Cerebellar cortex (tissue), 1 donor: ENCODE results near the gene COL18A1.
A peak's percentile ranks its signal among the peaks of the same experiment; 100 is the strongest.

Source experiments
- DNase-seq: peaks from one replicate; pipeline ENCODE4 v3.0.0-alpha.2; 2015; ENCODE audit warnings: low spot score

Gene COL18A1

GRCh38 chr21:45401916-45402900 lies 2.8 kb upstream of the COL18A1 start:
- DNase-seq: no peak

DNA sequence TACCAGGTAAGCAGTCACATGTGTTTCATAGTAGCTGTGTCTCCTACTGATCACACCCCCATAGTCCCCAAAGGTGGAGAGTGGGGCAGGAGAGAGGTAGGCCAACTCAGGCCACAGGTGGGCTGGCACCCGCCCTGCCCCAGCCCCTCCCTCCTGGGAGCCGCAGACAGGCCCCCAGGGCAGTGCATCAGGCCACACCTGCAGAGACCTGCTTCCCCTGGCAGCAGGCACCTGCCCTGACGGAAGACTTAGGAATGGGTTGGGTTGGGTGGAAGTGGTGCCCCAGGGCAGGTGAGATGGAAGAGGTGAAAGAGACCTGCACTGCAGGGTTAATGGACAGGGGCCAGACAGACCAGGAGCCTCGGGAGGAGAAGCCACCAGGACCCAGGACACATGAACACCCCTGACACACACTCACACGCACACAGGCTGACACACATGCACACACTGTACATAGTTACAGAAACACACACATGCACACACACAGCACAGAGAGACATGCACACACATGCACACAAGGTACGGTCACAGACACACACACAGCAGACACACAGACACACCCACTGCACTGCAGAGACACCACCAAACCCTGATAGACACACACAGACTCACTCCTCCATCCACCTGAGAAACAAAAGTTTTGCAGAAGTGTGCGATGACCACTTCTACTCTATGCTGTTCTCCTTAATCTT lies 1.7 kb upstream of the COL18A1 start:
- DNase-seq: no peak

- DNase-seq: no peak
Observed at GRCh38 chr21:45403825-45404729, 888 bp upstream of the COL18A1 start.

DNA sequence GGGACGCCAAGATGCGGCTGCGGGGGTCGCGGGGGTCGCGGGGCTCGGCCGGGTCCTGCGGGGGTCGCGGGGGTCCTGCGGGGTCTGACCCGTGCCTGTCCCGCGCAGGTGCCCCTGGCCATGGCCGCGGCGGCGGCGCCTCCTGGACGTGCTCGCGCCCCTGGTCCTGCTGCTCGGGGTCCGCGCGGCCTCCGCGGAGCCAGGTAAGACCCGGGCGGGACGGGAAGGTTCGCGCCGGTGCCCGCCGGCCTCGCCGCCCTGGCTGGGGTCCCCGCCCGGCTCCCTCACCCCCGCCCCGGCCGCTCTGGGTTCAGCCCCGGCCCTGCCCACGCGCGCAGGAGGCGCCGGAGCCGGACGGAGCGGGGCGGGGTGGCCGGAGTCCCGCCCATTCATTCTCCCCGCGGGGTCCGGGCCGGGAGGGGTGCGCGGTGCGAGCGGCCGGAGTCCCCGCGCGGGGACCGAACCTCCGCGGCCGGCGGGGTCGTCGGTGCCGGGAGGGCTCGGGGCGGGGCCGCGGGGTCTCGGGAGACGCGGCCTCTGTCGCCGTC lies 380 bp downstream of the COL18A1 start:
- DNase-seq: no peak

DNA sequence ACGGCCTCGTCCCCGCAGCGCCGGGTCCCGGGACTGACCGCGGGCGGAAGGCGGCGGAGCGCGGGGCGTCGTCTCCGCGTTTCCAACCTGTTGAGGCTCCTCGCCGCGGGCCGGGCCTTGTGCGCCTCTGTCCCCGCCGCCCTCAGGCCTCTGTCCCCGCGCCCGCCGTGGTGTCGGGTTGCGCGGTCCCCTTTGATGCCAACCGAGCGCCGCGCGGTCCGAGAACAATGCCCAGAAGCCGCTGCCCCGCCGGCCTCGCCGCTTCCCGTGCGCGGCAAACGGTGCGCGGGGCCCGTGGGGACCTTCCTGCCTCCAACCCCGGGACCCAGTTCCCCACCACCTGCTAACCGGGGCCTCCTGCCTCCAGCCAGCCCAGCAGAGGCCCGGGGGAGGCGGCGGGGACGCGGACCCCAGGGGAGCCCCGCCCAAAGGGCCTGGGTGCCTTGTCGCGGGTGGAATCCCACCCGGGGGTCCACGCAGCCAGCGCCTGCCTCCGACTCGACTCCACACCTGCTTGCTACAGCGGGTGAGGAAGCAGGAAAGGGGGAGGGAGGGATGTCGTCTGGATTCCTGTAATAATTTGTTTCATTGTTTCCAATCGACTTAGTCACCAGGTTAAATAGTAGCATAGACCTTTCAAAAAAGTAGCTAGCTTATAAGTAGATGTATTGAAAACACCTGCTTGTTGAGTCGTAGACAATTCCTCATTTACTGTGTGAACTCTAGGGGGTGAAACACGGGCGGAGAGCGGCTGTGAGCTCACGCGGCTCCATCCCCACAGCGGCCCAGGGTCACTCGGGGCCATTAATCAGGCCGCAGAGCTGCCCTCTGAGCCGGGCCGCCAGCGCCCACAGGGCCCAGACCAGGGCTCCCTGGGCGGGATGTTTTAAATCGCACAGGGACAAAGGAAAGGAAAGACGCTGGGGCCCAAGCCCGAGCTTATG lies 1.1 kb downstream of the COL18A1 start:
- DNase-seq: no peak

DNA sequence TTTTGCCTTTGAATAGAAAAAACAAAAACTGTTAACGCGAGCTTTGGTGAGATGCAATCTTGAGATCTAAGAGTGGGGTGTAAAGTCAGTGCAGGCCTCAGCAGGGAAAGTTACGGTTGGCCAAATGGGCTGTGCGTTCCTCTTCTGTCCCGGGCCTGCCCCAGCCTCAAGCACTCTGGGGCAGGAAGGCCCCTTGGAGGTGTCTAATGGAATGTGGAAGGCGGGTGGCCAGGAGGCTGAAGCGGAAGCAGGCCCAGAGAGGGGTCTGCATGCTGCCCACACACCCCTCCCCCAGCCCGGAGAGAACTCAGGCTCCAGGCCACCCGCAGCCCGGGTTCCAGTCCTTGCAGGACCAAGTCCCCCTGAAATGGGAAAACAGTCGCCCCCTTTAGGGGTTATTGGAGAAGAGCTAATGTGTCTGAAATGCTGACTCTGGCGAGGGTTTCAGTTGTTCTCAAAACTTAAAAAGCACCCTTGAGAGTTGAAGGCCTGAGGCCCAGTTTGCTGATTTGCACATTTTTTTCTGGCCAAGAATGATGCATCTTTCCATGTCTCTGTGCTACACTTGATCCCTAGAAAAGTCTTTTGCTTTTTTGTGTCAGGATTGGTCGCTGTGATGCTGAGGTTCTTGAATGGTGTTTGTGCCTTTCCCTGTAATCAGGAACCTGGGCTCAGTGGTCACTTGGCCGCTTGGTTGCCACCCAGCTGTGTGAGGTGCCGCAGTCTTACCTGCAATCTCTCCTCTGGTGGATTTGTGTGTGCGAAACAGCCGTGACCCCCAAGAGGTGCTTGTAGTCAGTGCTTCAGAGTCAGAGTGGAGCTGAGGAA lies 2.0 kb downstream of the COL18A1 start:
- peak; percentile 48 for DNase-seq

- DNase-seq: no peak
Observed at GRCh38 chr21:45407629-45408247, 2.8 kb downstream of the COL18A1 start.

DNA sequence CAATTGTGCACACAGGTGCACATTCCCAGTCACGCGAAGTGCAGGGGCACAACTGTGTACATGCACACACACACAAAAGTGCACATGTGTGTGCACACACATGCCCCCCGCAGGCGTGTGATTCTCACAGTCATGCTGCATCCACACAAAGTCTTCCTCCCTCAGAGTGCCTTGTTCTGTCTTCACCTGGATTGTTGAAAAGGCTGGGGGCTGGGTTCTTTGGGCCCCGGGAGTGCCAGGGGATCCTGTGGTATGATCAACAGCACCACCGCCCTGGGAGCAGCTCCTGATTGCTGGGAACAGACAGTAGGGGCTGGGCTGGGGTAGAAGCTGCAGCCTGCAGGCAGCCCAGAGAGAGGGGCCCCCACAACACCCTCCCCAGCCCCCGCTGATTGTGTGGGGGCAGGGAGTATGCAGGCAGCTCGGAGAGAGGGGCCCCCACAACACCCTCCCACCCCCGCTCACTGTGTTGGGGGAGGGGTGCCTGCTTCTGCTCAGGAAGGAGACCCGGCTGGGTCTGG lies 3.4 kb downstream of the COL18A1 start:
- no peak for DNase-seq

DNA sequence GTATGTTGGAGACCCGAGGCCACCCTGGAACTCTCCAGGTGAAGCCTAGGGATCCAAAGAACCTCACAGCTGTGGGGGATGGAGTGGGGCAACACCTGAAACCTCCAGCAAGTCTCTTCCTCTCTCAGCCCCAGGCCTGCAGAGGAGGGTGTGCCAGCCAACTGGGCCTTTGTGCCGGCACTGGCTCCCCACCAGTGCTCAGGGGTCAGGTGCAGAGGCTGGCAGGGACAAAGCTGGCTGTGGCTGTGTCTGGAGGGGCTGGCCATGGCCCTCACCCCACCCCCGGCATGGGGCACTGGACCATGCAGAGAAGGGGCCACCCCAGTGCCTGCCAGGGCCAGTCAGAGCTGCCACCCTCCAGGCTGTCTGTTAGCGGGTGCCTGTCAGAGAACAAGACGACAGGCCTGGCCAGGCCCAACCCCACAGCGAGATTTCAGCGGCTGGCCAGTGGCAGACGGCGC lies 3.9 kb downstream of the COL18A1 start:
- DNase-seq: no peak

DNA sequence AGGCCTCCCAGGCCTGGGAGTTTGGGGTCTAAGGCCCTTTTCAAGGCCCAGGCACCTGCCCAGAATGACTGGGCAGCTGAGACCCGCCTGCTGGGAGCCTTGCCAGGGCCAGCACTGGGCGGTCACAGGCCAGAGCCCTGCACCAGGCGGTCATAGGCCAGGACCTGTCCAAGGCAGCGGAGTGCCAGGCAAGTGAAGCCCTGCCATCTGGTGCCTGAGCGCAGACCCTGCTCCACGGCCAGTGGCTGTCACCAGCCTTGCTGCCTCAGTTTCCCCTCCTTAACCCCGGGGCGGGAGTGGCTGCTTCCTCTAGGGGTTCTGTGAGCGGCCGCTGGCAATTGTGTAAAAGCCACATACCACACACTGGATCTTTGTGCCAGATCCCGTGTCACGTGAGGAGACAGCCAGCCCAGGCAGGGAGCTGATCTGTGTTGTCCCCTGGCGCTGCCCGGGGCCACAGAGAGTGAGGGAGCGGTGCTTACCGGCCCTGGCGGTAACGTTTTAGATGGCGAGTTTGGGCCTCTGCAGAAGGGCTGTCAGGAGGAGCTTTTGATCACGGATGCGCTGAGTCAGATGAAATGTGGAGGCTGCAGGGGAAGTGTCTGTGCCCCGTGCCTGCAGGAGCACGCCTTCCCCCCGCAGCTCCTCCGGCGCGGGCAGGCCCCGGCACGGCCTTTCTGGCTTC lies 4.6 kb downstream of the COL18A1 start:
- no peak for DNase-seq

DNA sequence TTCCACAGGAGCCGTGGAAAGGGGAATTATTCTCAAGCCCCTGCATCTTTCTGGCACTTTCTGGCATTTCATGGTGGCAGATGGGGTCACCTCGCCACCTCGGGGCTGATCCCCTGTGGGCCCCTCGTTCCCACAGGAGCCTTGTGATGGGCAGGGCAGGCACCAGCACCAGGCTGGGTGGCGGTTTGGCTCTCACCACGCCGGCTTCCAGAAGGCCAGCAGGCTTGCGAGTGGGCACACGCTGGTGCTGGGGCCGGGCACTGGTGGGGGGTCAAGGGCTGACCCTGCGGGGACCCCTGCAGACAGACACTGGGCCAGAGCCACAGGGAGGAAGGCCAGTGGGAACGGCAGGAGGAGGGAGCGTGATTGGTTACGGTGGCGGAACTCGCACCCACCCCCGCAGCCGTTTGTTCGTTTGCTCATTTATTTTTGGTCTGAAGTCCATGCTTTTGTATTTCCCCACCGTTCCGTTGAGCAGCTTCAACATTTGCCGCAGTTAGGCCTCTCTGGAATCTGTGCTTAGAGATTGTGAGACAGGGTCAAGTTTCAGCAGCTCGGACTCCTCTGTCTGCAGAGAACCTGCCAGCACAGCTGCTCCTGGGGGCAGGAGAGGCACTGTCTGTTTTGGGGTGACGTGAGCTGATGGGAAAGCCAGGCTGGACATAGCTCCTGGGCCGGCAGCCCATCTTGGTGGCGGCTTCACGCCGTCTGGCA lies 5.3 kb downstream of the COL18A1 start:
- no peak for DNase-seq

DNA sequence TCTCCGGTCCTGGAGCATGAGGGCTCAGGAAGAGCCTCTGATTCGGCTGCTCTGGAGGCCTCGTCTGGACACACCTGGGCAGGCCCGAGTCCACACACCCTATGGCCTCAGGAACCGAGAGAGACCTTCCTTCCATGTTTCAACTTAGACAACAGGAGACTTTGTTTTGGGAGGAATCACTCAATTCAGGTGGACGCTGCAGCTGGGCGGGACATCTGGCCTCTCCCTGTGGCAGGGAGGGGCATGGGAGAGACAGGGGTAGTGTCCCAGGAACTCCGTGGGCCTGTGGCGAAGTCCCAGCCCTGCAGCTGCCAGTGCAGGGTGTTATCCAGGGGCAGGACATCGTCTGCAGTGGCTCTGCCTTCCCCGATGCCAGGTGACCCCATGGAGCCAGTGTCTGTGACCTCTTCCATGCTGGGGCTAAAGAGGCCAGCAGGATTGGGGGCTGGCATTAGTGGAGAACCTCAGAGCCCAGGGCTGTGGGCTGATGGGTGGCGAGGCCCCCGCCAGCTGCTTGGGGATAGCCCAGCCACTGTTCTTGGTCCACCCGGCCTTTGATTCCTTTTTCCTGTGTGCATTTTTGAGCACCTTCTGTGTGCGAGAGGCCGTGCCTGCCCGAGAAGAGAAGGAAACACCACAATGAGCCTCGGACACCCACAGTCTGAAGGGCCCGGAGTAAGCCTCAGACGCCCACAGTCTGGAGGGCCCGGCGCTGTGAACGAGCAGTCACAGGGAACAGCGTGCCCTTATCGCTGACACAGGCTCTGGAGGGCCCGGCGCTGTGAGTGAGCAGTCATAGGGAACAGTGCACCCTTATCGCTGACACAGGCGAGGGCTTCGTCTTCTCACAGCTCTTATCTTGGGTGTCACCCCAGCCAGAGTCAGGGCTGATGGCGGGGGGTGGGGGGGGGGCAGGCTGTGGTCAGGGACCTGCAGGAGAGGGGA lies 6.2 kb downstream of the COL18A1 start:
- no peak for DNase-seq

- no peak for DNase-seq
Observed at GRCh38 chr21:45411810-45412206, 6.8 kb downstream of the COL18A1 start.

DNA sequence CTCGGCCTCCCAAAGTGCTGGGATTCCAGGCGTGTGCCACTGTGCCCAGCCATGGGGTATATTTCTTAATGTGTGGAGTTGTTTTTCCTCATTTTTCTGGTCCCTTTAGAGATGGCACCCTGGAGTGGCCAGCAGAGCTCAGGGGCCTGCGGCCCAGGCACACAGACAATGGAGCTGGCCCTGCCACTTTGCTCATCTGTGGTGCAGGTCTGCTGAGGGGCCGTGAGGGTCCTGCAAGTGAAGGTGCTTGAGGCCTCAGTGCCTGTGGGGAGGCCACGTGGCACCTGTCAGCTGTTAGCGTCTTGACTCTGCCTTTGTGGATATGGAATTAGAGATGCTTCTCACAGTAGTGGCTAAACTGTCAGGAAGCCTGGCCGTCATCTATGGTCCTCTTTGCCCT lies 7.5 kb downstream of the COL18A1 start:
- DNase-seq: no peak

- no peak for DNase-seq
Observed at GRCh38 chr21:45412909-45413611, 8.1 kb downstream of the COL18A1 start.

- DNase-seq: no peak
Observed at GRCh38 chr21:45413922-45414321, 9.0 kb downstream of the COL18A1 start.
